Tibial artery (tissue), 4 donors: Measurements from ENCODE around the gene KRT84.
A peak's percentile ranks its signal among the peaks of the same experiment; 100 is the strongest.

Source experiments
- DNase-seq, 2 donors: peaks; one replicate each; pipeline ENCODE4 v3.0.0-alpha.2; 2019
- H3K27ac ChIP-seq, 2 donors: fragments of 200-600 bp; sonication (generic) in 1 of 2; 1 replicate in 1 of 2; 2 replicates in 1 of 2; pipeline ENCODE4 v1.5.1; 2018 to 2019; ENCODE audit warnings: mild to moderate bottlenecking in 1 of 2
- H3K27me3 ChIP-seq, 2 donors: fragments of 200-600 bp; sonication (generic) in 1 of 2; one replicate each; pipeline versions ENCODE4 v1.5.1 to v1.6.0; 2016 to 2019
- H3K36me3 ChIP-seq, 3 donors: fragments of 200-600 bp; sonication (generic) in 2 of 3; one replicate each; pipeline ENCODE4 v1.5.1; 2016 to 2019; ENCODE audit warnings: mild to moderate bottlenecking in 2 of 3
- H3K4me1 ChIP-seq, 4 donors: fragments of 200-600 bp; sonication (generic) in 2 of 4; 1 replicate in 3 of 4; 2 replicates in 1 of 4; pipeline ENCODE4 v1.5.1; 2016 to 2019
- H3K4me3 ChIP-seq, 2 donors: fragments of 200-600 bp; sonication (generic) in 1 of 2; 1 replicate in 1 of 2; 2 replicates in 1 of 2; pipeline ENCODE4 v1.5.1; 2018 to 2019; ENCODE audit warnings: mild to moderate bottlenecking in 2 of 2
- H3K9me3 ChIP-seq, 3 donors: fragments of 200-600 bp; sonication (generic) in 1 of 3; one replicate each; pipeline ENCODE4 v1.5.1; 2016 to 2019
- CTCF ChIP-seq, 2 experiments: fragments of 200-600 bp in 1 of 2; fragments of 450-650 bp in 1 of 2; IDR thresholded peaks; one replicate each; pipeline ENCODE4 v1.5.1; 2017 to 2019; ENCODE audit warnings: antibody characterized with exemption in 2 of 2, mild to moderate bottlenecking in 1 of 2, moderate library complexity in 1 of 2
- intact Hi-C: fragments of 100-400 bp; cut with DNase I; formaldehyde crosslinking; loops from one replicate; pipeline ENCODE4 v1.15.0; 2023; ENCODE audit warnings: low total_unique reads

The KRT84 gene

GRCh38 chr12:52354200-52354599 lies 31.3 kb downstream of the KRT84 start:
- peaks cover 0 to 17% (median 9%) of the 10 kb centered on the region in 4 donors for H3K4me1 ChIP-seq
- H3K27me3 ChIP-seq, result peaks cover 0 to 20% of the 10 kb centered on the region in 2 donors
- H3K27ac ChIP-seq, result no peak overlapping the region
- H3K4me3 ChIP-seq, result no peak overlapping the region
- peak in 1 of 2 donors; percentile 48 for DNase-seq
- intact Hi-C loops, result no loop called here
- H3K9me3 ChIP-seq, result no peaks in the 10 kb centered on the region
- no peaks in the 10 kb centered on the region for H3K36me3 ChIP-seq
- no peak for TF ChIP-seq CTCF (IDR thresholded peaks at IDR 0.05)

GRCh38 chr12:52353766-52354165 lies 31.7 kb downstream of the KRT84 start:
- Histone ChIP-seq H3K27me3 (peaks cover 0 to 20% of the 10 kb centered on the region in 2 donors), H3K27ac (no peak overlapping the region), H3K9me3 (no peaks in the 10 kb centered on the region), H3K4me3 (no peak overlapping the region), H3K36me3 (no peaks in the 10 kb centered on the region), H3K4me1 (peaks cover 0 to 17% (median 9%) of the 10 kb centered on the region in 4 donors)
- DNase-seq, result peak in 1 of 2 donors; percentile 44
- intact Hi-C loops, result no loop called here
- TF ChIP-seq CTCF (IDR thresholded peaks at IDR 0.05), result no peak

DNA sequence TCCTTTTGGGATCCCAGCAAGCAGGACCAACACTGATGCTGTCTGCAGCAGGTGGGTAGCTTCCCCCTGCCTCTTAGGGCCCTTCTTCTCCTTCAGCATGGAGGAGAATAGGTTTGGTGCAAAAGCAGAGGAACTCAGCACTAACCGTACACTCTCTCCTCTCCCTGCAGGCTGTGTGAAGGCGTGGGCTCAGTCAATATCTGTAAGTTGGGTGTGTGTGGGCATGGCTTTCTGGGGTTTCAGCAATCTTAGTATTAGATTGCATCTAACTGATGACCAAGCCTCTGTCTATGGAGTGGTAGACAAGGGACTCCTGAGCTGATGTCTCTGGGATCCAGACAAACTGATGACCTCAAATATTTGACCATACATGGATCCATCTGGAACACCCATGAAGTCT lies 32.5 kb downstream of the KRT84 start:
- intact Hi-C loops, result no loop called here
- H3K27me3 ChIP-seq, result peaks cover 0 to 15% of the 10 kb centered on the region in 2 donors
- H3K36me3 ChIP-seq, result no peaks in the 10 kb centered on the region
- H3K4me1 ChIP-seq, result peaks cover 0 to 17% (median 9%) of the 10 kb centered on the region in 4 donors
- H3K4me3 ChIP-seq, result no peak overlapping the region
- no peak overlapping the region for H3K27ac ChIP-seq
- H3K9me3 ChIP-seq, result no peaks in the 10 kb centered on the region
- no peak for TF ChIP-seq CTCF (IDR thresholded peaks at IDR 0.05)
- peak in 1 of 2 donors; percentile 1 for DNase-seq

DNA sequence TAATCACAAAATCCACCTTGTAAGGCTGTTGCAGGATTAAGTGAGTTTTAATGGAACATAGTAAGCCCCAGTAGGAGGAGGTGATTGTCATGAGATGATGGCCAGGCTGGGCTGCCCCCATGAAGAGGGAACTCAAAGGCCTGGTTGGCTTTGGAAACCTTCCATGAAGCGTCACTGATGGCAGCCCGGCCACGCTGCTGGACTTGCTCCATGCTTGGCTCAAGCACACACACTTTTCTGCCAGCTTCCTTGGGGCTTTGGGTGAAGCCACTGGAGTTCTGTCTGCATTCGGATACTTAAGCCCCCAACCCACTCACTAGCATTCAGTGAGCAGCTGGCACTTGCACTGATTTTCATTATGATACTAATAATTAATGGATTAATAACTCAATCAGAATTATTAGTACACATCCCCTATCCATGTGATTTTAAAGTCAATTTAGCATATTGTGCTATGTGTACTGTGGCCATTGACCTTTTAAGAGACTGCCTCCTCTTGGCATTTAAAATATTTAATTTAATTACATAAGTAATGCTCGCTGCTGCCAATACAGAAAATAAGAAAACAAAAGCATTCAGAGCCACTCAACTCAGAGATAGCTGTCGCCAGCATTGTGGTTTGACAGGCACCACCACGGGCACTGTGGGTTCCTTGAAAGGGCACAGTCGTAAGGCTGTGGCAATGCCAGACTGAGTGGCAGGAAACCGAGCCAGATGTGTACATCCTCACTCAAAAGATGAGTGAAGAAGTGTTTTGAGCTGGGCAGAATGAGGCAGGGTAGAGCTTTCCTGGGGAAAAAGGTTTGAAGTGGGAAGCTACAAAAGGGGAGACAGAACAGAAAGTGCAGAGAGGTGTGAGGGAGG lies 34.0 kb downstream of the KRT84 start:
- DNase-seq, result peak in 1 of 2 donors; percentile 80
- no peaks in the 10 kb centered on the region for H3K36me3 ChIP-seq
- no peaks in the 10 kb centered on the region for H3K9me3 ChIP-seq
- no peak overlapping the region for H3K4me3 ChIP-seq
- peaks cover 0 to 22% (median 11%) of the 10 kb centered on the region in 4 donors for H3K4me1 ChIP-seq
- no peak overlapping the region for H3K27ac ChIP-seq
- no peak for TF ChIP-seq CTCF (IDR thresholded peaks at IDR 0.05)
- H3K27me3 ChIP-seq, result peaks cover 0 to 6% of the 10 kb centered on the region in 2 donors
- intact Hi-C loops, result no loop called here

- Histone ChIP-seq H3K36me3 (no peaks in the 10 kb centered on the region), H3K27ac (no peak overlapping the region), H3K4me3 (no peak overlapping the region), H3K27me3 (peaks cover 0 to under 1% of the 10 kb centered on the region in 2 donors), H3K4me1 (peaks cover 0 to 27% (median 14%) of the 10 kb centered on the region in 4 donors), H3K9me3 (no peaks in the 10 kb centered on the region)
- no peak for TF ChIP-seq CTCF (IDR thresholded peaks at IDR 0.05)
- peak in 1 of 2 donors; percentile 49 for DNase-seq
- intact Hi-C loops, result no loop called here
These were observed 34.7 kb downstream of the KRT84 start for GRCh38 chr12:52350786-52351185.
